MG63 (cell line): ENCODE results near the gene UBE3A. TPM values are rescaled to one million over a fixed set of nuclear protein-coding genes. Genes with fewer than 3 reads are reported as not detected.

Experiments used
- DNase-seq: peaks from one replicate; pipeline ENCODE4 v3.0.0-alpha.2; 2020
- H3K27me3 ChIP-seq: fragments of 250-450 bp; sonication (Bioruptor Pico); 2 replicates; pipeline ENCODE4 v1.5.1; 2020; ENCODE audit warnings: mild to moderate bottlenecking, moderate library complexity
- H3K36me3 ChIP-seq: fragments of 250-450 bp; sonication (Bioruptor Pico); 2 replicates; pipeline ENCODE4 v1.5.1; 2020; ENCODE audit warnings: mild to moderate bottlenecking, moderate library complexity
- H3K4me3 ChIP-seq: fragments of 250-450 bp; sonication (Bioruptor Pico); 2 replicates; pipeline ENCODE4 v1.5.1; 2020; ENCODE audit warnings: mild to moderate bottlenecking, moderate library complexity
- H3K9me3 ChIP-seq: fragments of 250-450 bp; sonication (Bioruptor Pico); 2 replicates; pipeline ENCODE4 v1.5.1; 2020; ENCODE audit warnings: mild to moderate bottlenecking, moderate library complexity
- total RNA-seq: library from RNA; depleted of rRNA; stranded (reverse); fragments of >200 nt; shearing (Covaris generic); gene quantifications from 2 replicates; pipeline ENCODE4 v1.2.3, GENCODE V29; 2014; ENCODE audit warnings: low replicate concordance

The UBE3A gene
- total RNA-seq, 1 experiment from 2014 or later: 42.3 TPM

GRCh38 chr15:25331860-25332259 is 107.0 kb downstream of the UBE3A start:
- H3K36me3 ChIP-seq: peaks cover 41% of the 10 kb centered on the region
- no peak for DNase-seq
- peaks cover 5% of the 10 kb centered on the region; the same call in 1 of the 2 replicates for H3K9me3 ChIP-seq
- H3K27me3 ChIP-seq: no peaks in the 10 kb centered on the region
- no peak overlapping the region for H3K4me3 ChIP-seq

GRCh38 chr15:25331404-25331803 is 107.4 kb downstream of the UBE3A start:
- H3K4me3 ChIP-seq: no peak overlapping the region
- H3K27me3 ChIP-seq: no peaks in the 10 kb centered on the region

GRCh38 chr15:25329696-25330095 is 109.1 kb downstream of the UBE3A start:
- H3K36me3 ChIP-seq: peaks cover 31% of the 10 kb centered on the region
- DNase-seq: no peak
- H3K9me3 ChIP-seq: peaks cover 5% of the 10 kb centered on the region; the same call in 1 of the 2 replicates
- no peaks in the 10 kb centered on the region for H3K27me3 ChIP-seq
- H3K4me3 ChIP-seq: no peak overlapping the region

More at GRCh38 chr15:25331404-25331803, 107.4 kb downstream of the UBE3A start:
- peaks cover 38% of the 10 kb centered on the region for H3K36me3 ChIP-seq
- peaks cover 5% of the 10 kb centered on the region; the same call in 1 of the 2 replicates for H3K9me3 ChIP-seq
- DNase-seq: no peak

GRCh38 chr15:25327686-25328085 is 111.1 kb downstream of the UBE3A start:
- no peak for DNase-seq
- no peak overlapping the region for H3K4me3 ChIP-seq
- no peaks in the 10 kb centered on the region; the same call in 1 of the 2 replicates for H3K9me3 ChIP-seq
- no peaks in the 10 kb centered on the region for H3K27me3 ChIP-seq
- H3K36me3 ChIP-seq: peaks cover 26% of the 10 kb centered on the region

- H3K27me3 ChIP-seq: no peaks in the 10 kb centered on the region
- peaks cover 5% of the 10 kb centered on the region; the same call in 1 of the 2 replicates for H3K9me3 ChIP-seq
- H3K36me3 ChIP-seq: peaks cover 17% of the 10 kb centered on the region
- no peak overlapping the region for H3K4me3 ChIP-seq
- no peak for DNase-seq
Observed at GRCh38 chr15:25325187-25325586, 113.6 kb downstream of the UBE3A start.

DNA sequence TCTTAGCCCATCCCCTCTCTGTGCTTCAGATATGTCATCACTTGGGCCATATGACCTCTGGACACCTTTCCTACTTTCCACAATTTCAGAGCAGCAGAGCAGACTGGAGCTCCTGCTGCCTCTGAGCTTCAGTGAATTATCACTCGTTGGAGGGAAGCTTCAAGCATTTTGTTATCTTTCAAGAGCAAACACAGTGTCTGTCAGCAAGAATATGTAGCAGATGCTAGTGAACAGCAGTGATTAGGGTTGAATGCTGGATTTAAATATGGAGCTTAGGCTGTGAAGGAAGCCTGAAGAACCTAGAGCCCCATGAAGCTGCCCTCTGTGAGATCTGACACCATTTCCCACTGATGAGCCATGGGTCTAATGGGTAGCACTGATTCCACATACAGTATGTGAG is 115.4 kb downstream of the UBE3A start:
- no peak overlapping the region for H3K4me3 ChIP-seq
- H3K27me3 ChIP-seq: no peaks in the 10 kb centered on the region
- H3K9me3 ChIP-seq: peaks cover 9% of the 10 kb centered on the region; the same call in 1 of the 2 replicates
- DNase-seq: no peak
- peaks cover 17% of the 10 kb centered on the region for H3K36me3 ChIP-seq

DNA sequence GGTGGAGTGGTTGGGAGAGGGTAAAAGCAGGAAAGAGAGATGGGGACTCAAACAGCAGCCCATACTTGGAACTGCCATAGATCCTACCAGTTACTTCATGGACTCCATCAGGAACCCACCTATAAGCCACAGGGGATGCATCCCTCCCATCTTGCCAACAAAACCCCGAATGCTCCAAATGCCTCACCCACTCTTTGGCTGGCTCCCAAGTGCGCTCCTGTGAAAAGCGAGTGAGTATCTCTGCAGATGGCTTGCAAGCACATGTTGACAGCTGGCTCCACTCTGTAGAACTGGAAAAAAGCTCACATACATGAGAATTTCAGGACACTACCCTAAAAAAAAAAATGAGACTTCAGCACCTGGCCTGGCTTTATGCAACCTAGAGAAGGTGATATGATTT is 151.0 kb downstream of the UBE3A start:
- no peaks in the 10 kb centered on the region for H3K9me3 ChIP-seq
- no peak overlapping the region for H3K4me3 ChIP-seq
- DNase-seq: no peak
- H3K27me3 ChIP-seq: no peaks in the 10 kb centered on the region
- H3K36me3 ChIP-seq: no peaks in the 10 kb centered on the region
